Suprapubic skin (tissue), 4 donors: ENCODE measurements around the gene C3orf22.

Experiments
- CTCF ChIP-seq, 2 donors: fragments of 200-600 bp in 1 of 2; fragments of 450-650 bp in 1 of 2; sonication (generic) in 1 of 2; IDR thresholded peaks; one replicate each; pipeline ENCODE4 v1.5.1; 2016 to 2019; ENCODE audit warnings: antibody characterized with exemption in 2 of 2, mild to moderate bottlenecking in 1 of 2, moderate library complexity in 1 of 2
- POLR2A ChIP-seq, 2 donors: fragments of 450-650 bp; IDR thresholded peaks; one replicate each; pipeline ENCODE4 v1.6.1; 2017; ENCODE audit warnings: antibody characterized with exemption in 2 of 2, mild to moderate bottlenecking in 2 of 2, moderate library complexity in 2 of 2
- POLR2AphosphoS5 ChIP-seq, 3 donors: sonication (generic); formaldehyde crosslinking; IDR thresholded peaks; one replicate each; pipeline ENCODE4 v1.6.1; 2017; ENCODE audit warnings: antibody characterized with exemption in 3 of 3

GRCh38 chr3:126515066-126515706 lies 43.5 kb downstream of the C3orf22 start:
- TF ChIP-seq POLR2A (IDR thresholded peaks at IDR 0.05), result no peak
- TF ChIP-seq CTCF (IDR thresholded peaks at IDR 0.05), result no peak
- TF ChIP-seq POLR2AphosphoS5 (IDR thresholded peaks at IDR 0.05), result no peak
